ENCODE measurements around the gene C1orf116. TPM values are rescaled to one million over a fixed set of nuclear protein-coding genes. Genes with fewer than 3 reads are reported as not detected.

The C1orf116 gene
- total RNA-seq, 1 donor from 2014 or later: not detected

GRCh38 chr1:207003210-207003609 is 29.3 kb downstream of the C1orf116 start:
- intact Hi-C loops (cut with micrococcal nuclease): no loop called here

- intact Hi-C loops (cut with micrococcal nuclease): no loop called here
Measured at GRCh38 chr1:207002724-207003146, 29.8 kb downstream of the C1orf116 start.

- intact Hi-C loops (cut with micrococcal nuclease): no loop called here
Measured at GRCh38 chr1:207001492-207002245, 30.9 kb downstream of the C1orf116 start.

GRCh38 chr1:207000651-207001291 is 31.8 kb downstream of the C1orf116 start:
- intact Hi-C loops (cut with micrococcal nuclease): no loop called here

GRCh38 chr1:206998816-206999215 is 33.7 kb downstream of the C1orf116 start:
- intact Hi-C loops (cut with micrococcal nuclease): no loop called here

- intact Hi-C loops (cut with micrococcal nuclease): no loop called here
Measured at GRCh38 chr1:206992790-206993189, 39.8 kb downstream of the C1orf116 start.

GRCh38 chr1:206987873-206988272 is 44.7 kb downstream of the C1orf116 start:
- intact Hi-C loops (cut with micrococcal nuclease): loop anchor here (10.0 kb wide), 1 partner anchor 353 kb away; the partner anchor contains the start of gene DYRK3

GRCh38 chr1:206986885-206987284 is 45.7 kb downstream of the C1orf116 start:
- intact Hi-C loops (cut with micrococcal nuclease): loop anchor here (10.0 kb wide), 1 partner anchor 352 kb away; the partner anchor contains the start of gene DYRK3

GRCh38 chr1:206986402-206986801 is 46.2 kb downstream of the C1orf116 start:
- intact Hi-C loops (cut with micrococcal nuclease): loop anchor here (10.0 kb wide), 1 partner anchor 352 kb away; the partner anchor contains the start of gene DYRK3

GRCh38 chr1:206985162-206985749 is 47.3 kb downstream of the C1orf116 start:
- intact Hi-C loops (cut with micrococcal nuclease): loop anchor here (10.0 kb wide), 1 partner anchor 350 kb away; the partner anchor contains the start of gene DYRK3

- intact Hi-C loops (cut with micrococcal nuclease): loop anchor here (1.0 to 10.0 kb wide), 5 partner anchors 47 to 347 kb away; partner anchors contain the start of gene DYRK3
Measured at GRCh38 chr1:206982216-206982615, 50.3 kb downstream of the C1orf116 start.

- intact Hi-C loops (cut with micrococcal nuclease): loop anchor here (5.0 to 10.0 kb wide), 2 partner anchors 67 to 345 kb away; partner anchors contain the start of gene DYRK3
Measured at GRCh38 chr1:206979379-206980043, 53.0 kb downstream of the C1orf116 start.

GRCh38 chr1:206978259-206978658 is 54.3 kb downstream of the C1orf116 start:
- intact Hi-C loops (cut with micrococcal nuclease): no loop called here

- intact Hi-C loops (cut with micrococcal nuclease): no loop called here
Measured at GRCh38 chr1:206975306-206975705, 57.2 kb downstream of the C1orf116 start.

- intact Hi-C loops (cut with micrococcal nuclease): no loop called here
Measured at GRCh38 chr1:206974140-206974539, 58.4 kb downstream of the C1orf116 start.

- intact Hi-C loops (cut with micrococcal nuclease): no loop called here
Measured at GRCh38 chr1:206972728-206973127, 59.8 kb downstream of the C1orf116 start.

GRCh38 chr1:206971029-206971655 is 61.4 kb downstream of the C1orf116 start:
- intact Hi-C loops (cut with micrococcal nuclease): no loop called here

GRCh38 chr1:206970446-206970845 is 62.1 kb downstream of the C1orf116 start, which contains the start of gene FCAMR:
Gene FCAMR (minus strand): TSS chr1:206970460. CDS start chr1:206970125, 335 bp downstream.
- intact Hi-C loops (cut with micrococcal nuclease): no loop called here

GRCh38 chr1:206969090-206969489 is 63.5 kb downstream of the C1orf116 start:
- intact Hi-C loops (cut with micrococcal nuclease): no loop called here

Data from T-helper 2 cell treated with Interferon-gamma antibody and Interleukin-4, amounts not matched to agents 100 ng/mL and 5 ng/mL, for 36 hours (primary cell).